Fibroblast of mammary gland (primary cell): ENCODE results near the gene PDZRN3.

Experiments
- DNase-seq: peaks from one replicate; pipeline ENCODE4 v3.0.0-alpha.2; 2010; ENCODE audit warnings: low read depth
- H3K4me3 ChIP-seq: 2 replicates; pipeline ENCODE4 v1.5.1; 2011; ENCODE audit warnings: low read depth, mild to moderate bottlenecking, low read length, moderate library complexity; ENCODE audit not compliant: control insufficient read depth
- TF ChIP-seq, protein P1 (sequence below): conservative IDR thresholded peaks from 2 replicates; pipeline ENCODE4 v1.5.1; 2011; ENCODE audit warnings: low read depth, low read length, inconsistent platforms; ENCODE audit not compliant: control insufficient read depth, insufficient read depth

PDZRN3 gene

DNA sequence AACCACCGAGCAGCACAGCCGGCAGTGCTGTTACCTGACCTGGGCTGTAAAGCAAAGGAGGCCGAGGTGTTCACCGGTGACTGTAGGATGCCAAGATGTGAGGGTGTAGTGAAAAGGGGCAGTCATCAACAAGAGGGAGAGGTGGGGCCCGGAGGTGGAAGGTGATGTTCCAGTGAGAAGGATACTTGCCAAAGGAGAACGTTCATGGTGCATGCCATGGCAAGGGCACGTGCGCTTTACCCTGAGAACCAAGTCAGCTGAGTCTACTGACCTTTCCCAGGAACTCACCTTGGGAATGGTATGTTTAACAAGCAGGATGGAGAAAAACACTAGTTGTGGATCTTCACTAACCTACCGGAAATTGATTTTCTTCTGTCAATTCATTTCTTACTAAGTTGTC lies 211.1 kb downstream of the PDZRN3 start:
- DNase-seq, result no peak
- TF ChIP-seq, protein P1, sequence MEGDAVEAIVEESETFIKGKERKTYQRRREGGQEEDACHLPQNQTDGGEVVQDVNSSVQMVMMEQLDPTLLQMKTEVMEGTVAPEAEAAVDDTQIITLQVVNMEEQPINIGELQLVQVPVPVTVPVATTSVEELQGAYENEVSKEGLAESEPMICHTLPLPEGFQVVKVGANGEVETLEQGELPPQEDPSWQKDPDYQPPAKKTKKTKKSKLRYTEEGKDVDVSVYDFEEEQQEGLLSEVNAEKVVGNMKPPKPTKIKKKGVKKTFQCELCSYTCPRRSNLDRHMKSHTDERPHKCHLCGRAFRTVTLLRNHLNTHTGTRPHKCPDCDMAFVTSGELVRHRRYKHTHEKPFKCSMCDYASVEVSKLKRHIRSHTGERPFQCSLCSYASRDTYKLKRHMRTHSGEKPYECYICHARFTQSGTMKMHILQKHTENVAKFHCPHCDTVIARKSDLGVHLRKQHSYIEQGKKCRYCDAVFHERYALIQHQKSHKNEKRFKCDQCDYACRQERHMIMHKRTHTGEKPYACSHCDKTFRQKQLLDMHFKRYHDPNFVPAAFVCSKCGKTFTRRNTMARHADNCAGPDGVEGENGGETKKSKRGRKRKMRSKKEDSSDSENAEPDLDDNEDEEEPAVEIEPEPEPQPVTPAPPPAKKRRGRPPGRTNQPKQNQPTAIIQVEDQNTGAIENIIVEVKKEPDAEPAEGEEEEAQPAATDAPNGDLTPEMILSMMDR, result no peak
- H3K4me3 ChIP-seq, result no peak overlapping the region

DNA sequence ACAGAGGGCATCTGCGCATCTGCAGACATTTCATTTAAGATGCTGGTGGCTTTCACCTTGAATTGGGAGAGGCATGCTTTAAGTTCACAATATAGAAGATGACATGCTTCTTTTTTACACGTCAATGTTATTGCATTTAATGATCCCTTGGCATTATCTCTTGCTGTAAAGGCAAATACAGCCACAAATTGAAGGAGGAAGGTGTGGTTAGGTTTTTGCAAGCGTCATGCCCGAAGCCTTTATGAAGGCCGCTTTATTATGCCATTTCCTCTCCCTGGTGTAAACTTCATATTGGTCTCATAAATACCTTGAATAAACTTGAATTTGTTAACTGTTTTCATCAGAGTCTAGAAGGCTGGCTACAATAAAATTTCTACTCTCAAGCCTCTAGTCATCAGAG lies 212.7 kb downstream of the PDZRN3 start:
- TF ChIP-seq, protein P1, result no peak
- DNase-seq, result no peak
- H3K4me3 ChIP-seq, result no peak overlapping the region

DNA sequence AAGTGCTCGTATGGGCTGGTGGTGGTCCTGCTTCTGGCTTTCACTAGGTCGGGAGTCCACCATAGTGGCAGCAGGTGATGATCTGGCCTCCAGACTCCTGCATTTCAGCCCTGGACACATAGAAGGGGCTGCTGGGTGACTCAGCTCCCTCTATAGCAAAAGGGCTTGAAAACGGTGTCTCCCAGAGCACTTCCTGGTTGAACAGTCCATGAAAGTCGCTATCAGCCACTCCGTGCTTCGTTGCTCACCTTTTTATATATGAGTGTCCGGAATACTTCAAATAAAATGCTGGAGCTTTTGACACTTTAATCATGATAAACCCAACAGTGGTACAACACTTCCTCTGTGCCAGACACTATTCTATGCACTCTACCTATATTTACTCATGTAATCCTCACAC lies 213.2 kb downstream of the PDZRN3 start:
- TF ChIP-seq, protein P1, result no peak
- H3K4me3 ChIP-seq, result no peak overlapping the region
- DNase-seq, result no peak

DNA sequence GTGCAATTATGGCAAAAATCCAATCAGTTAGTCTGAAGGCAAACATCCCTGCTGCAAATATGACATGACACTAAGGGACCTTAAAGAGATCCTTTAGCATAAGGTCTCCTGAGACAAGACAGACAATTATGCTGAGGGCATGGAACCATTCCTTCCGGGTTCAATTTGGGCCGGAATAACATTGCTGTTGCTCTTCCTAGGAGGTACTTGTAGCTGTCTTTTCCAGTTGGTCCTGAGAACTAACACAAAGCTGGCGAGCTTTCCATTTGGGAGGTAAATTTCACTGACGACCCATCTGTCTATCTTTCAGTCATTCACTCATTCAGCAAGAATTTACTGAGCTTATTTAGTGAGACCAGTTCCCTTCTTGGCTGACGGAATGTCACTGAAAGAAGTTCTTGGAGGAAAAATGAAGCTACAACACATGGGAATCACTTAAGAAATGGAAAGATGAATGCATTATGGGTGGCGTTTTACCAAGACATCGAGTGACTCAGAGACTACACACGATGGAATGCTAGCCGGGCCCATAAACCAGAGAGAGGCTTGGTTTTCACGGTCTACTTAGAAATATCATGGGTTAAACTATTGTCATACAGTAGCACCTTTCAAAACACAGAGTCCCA lies 215.5 kb downstream of the PDZRN3 start:
- DNase-seq, result peak; percentile 89
- TF ChIP-seq, protein P1, result no peak
- no peak overlapping the region for H3K4me3 ChIP-seq

DNA sequence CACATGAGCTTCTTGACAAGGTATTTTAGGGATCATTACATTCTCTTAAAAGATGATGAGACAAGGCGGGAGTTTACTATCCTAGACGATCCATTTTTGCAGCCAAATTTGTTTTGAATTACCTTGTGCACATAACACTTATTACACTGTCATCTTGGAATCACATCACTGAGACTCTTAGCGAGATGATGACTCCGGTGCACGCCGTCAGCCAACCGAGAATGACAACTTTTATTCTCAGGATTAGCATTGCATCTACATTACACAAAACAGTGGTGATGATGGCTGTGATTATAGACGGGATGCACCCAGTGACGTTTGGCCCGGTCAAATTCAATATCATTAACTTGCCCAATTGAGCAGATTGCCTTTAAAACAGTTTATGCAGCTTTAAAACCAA lies 216.1 kb downstream of the PDZRN3 start:
- no peak for DNase-seq
- H3K4me3 ChIP-seq, result no peak overlapping the region
- TF ChIP-seq, protein P1, result no peak

DNA sequence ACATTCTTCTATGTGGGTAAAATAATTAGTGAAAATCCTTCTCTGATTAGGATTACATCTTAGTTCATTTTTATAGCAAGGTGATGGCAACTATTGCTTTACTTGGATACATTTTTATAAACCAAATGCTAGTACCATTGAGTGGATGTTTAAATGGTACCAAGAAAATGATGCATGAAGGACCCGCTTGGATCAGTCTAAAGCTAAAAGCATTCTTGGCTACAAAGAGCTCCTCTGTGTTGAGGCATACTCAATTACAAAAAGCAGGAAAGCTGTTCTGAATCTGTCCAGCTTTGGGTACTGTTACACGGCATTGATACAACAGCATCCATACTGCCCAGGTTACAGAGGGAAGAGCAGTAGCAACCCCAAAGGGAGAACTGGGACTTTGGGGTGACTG lies 217.2 kb downstream of the PDZRN3 start:
- TF ChIP-seq, protein P1, result no peak
- H3K4me3 ChIP-seq, result no peak overlapping the region
- DNase-seq, result no peak

DNA sequence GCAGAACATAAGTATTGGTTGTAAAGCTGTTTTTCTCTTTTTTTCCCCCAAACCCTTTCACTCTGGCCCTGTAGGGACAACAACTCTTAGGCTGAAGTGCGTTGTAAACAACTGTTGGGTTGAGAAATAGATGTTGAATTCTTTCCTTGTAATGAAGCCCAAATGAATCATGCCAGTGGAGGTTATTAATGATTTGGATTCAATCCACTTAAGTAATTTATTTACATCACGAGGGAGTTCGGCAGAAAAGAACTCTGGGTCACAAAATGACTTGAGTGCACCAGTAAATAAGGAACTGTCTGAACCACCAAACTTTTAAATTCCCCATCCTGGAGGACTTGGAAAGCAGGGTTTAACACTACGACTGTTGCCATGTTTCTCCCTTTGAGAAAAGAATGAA lies 218.9 kb downstream of the PDZRN3 start:
- TF ChIP-seq, protein P1, result no peak
- no peak overlapping the region for H3K4me3 ChIP-seq
- DNase-seq, result peak; percentile 77
